ENCODE data around the gene PNN.

The PNN gene

GRCh38 chr14:39174560-39175444 is at the start of gene PNN:
Gene PNN (plus strand): TSS chr14:39175254. CDS start chr14:39175280, 26 bp downstream.
- TF ChIP-seq GATA3 (IDR thresholded peaks at IDR 0.05; ENCODE audit: low read depth, low read length) (no peak), GATA2 (IDR thresholded peaks at IDR 0.05; ENCODE audit: low read depth, low read length) (no peak)

- no peak for TF ChIP-seq GATA2 (IDR thresholded peaks at IDR 0.05; ENCODE audit: low read depth, low read length)
- no peak for TF ChIP-seq GATA3 (IDR thresholded peaks at IDR 0.05; ENCODE audit: low read depth, low read length)
Observed at GRCh38 chr14:39138440-39138839, 36.6 kb upstream of the PNN start.

GRCh38 chr14:39140170-39140569 is 34.9 kb upstream of the PNN start:
- TF ChIP-seq GATA3 (IDR thresholded peaks at IDR 0.05; ENCODE audit: low read depth, low read length) (no peak), GATA2 (IDR thresholded peaks at IDR 0.05; ENCODE audit: low read depth, low read length) (no peak)

GRCh38 chr14:39145266-39145966 is 29.6 kb upstream of the PNN start:
- TF ChIP-seq GATA3 (IDR thresholded peaks at IDR 0.05; ENCODE audit: low read depth, low read length) (no peak), GATA2 (IDR thresholded peaks at IDR 0.05; ENCODE audit: low read depth, low read length) (no peak)

GRCh38 chr14:39154594-39155189 is 20.4 kb upstream of the PNN start:
- TF ChIP-seq GATA2 (IDR thresholded peaks at IDR 0.05; ENCODE audit: low read depth, low read length) (no peak), GATA3 (IDR thresholded peaks at IDR 0.05; ENCODE audit: low read depth, low read length) (no peak)

- TF ChIP-seq GATA3 (IDR thresholded peaks at IDR 0.05; ENCODE audit: low read depth, low read length) (no peak), GATA2 (IDR thresholded peaks at IDR 0.05; ENCODE audit: low read depth, low read length) (no peak)
Observed at GRCh38 chr14:39157491-39157890, 17.6 kb upstream of the PNN start.

- TF ChIP-seq GATA2 (IDR thresholded peaks at IDR 0.05; ENCODE audit: low read depth, low read length): no peak
Observed at GRCh38 chr14:39158222-39158858, 16.7 kb upstream of the PNN start.

- TF ChIP-seq GATA3 (IDR thresholded peaks at IDR 0.05; ENCODE audit: low read depth, low read length) (no peak), GATA2 (IDR thresholded peaks at IDR 0.05; ENCODE audit: low read depth, low read length) (no peak)
Observed at GRCh38 chr14:39160494-39160893, 14.6 kb upstream of the PNN start.

GRCh38 chr14:39168591-39168990 is 6.5 kb upstream of the PNN start:
- TF ChIP-seq GATA2 (IDR thresholded peaks at IDR 0.05; ENCODE audit: low read depth, low read length) (no peak), GATA3 (IDR thresholded peaks at IDR 0.05; ENCODE audit: low read depth, low read length) (no peak)

- no peak for TF ChIP-seq GATA2 (IDR thresholded peaks at IDR 0.05; ENCODE audit: low read depth, low read length)
- TF ChIP-seq GATA3 (IDR thresholded peaks at IDR 0.05; ENCODE audit: low read depth, low read length): no peak
Observed at GRCh38 chr14:39169541-39169900, 5.5 kb upstream of the PNN start.

GRCh38 chr14:39173198-39173597 is 1.9 kb upstream of the PNN start:
- TF ChIP-seq GATA2 (IDR thresholded peaks at IDR 0.05; ENCODE audit: low read depth, low read length) (no peak), GATA3 (IDR thresholded peaks at IDR 0.05; ENCODE audit: low read depth, low read length) (no peak)

- TF ChIP-seq GATA2 (IDR thresholded peaks at IDR 0.05; ENCODE audit: low read depth, low read length) (no peak), GATA3 (IDR thresholded peaks at IDR 0.05; ENCODE audit: low read depth, low read length) (no peak)
Observed at GRCh38 chr14:39175445-39176262, 600 bp downstream of the PNN start.
